Stimulated activated CD8-positive, alpha-beta memory T cell treated with anti-CD3 and anti-CD28 coated beads, Interleukin-15, amount 100 ng/mL, for 1 hour (primary cell): ENCODE results near the gene CEP41.

Experiments
- DNase-seq: peaks from one replicate; pipeline ENCODE4 v3.0.0-alpha.2; 2020; ENCODE audit warnings: low read depth

CEP41 gene, protein sequence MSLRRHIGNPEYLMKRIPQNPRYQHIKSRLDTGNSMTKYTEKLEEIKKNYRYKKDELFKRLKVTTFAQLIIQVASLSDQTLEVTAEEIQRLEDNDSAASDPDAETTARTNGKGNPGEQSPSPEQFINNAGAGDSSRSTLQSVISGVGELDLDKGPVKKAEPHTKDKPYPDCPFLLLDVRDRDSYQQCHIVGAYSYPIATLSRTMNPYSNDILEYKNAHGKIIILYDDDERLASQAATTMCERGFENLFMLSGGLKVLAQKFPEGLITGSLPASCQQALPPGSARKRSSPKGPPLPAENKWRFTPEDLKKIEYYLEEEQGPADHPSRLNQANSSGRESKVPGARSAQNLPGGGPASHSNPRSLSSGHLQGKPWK

DNA sequence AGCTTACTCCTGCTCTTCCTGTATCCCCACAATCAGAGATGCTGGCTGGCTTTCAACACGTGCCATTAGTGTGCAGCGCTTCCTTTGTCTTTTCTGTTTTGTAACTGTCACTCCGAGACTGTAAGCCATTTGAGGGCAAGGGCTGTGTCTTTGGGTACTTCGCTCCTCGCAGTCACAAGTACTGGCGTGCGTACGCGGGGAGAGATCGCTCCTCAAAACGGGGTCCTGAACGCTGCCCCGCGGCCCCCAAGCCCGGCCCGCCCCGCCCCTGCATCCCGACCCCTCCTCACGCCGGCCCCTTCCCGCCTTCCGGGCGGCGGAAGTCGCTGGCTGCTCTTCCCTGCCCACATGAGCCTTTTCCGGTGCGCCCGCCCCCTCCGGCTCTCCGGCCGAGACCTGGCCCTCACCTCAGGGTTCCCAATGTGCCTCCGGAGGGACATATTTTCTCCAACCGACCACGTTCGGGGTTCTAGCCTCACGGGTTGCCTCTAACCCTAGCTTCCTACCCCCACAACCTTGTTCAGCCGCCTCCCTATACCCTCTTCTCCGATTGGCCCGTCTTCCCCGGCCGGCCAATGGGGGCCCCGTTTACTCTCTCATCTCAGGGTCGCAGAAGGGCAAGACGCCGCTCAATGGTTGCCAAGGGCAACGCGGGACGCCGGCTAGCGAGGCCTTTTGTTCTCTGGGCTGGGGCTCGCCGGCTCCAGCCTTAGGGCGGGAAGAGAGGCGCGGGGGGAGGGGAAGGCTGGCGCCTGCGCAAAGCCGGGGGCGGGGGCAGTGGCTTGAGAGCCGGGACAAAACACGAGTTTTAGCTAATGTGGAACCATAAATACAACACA is at the start of gene CEP41:
Gene CEP41 (minus strand): TSS at position 490 of the 839 bp plus-strand sequence. CDS start 50 bp downstream, at position 440.
- DNase-seq = peak; percentile 79

DNA sequence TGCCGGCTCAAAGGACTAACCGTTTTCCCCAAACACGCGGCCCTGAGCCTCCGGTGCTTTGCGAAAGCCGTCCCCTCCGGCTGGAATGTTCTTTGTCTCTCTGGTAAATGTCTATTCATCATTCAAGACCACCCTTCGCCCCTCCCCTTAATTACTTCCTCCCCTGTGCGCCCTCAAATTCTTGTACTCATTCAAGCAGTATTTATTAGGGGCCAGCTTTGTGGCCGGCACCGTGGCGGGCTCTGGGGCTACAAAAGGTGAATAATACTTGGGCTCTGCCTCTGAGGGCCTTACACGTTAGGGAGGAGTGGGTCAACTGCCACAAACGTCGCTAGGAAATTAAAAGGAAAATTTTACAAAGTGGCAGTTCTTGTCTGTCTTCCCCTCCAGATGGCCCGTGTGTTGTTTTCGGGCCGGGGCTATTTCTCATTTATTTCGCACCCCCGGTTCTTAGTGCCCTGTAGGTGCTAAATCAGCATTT is 49.5 kb upstream of the CEP41 start:
- no peak for DNase-seq

DNA sequence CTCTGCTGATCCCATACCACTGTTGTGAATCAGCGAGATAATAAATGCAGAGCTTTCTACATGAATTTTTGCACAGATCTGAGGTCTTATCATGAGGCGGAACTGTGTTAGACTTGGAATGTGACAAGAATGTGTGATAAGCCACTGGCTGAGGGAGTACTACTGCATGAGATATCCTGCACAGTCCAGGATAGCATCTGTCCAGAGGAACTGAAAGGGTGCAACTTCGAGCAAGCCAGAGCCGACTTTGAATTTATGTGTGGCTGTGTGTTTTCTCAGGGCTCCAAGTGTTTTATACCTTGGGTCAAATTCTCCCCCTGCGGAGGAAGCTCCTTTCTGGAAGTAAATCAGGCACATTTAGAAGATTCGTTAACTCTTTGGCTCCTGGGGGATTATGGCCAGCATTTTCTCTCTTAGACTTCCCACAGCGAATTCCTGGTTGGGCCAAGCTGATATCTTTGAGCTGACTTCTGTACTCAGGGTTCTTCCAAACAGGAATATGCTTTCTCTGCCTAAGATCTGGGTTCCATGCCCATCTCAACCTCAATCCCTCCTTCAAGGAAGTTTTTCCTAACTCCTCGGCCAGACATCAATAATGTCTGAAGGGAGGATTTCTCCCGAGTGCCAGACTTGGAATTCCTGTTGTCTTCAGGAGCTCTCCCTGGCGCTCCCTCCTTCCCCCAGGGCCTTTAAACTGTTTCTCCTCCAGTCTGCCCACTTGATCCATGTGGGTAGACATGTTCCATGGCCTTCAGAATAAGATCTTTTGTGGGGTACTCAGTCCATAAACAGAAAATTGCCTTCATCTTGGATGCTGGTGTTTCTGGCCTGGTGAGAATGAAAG is 48.5 kb upstream of the CEP41 start:
- DNase-seq = no peak

DNA sequence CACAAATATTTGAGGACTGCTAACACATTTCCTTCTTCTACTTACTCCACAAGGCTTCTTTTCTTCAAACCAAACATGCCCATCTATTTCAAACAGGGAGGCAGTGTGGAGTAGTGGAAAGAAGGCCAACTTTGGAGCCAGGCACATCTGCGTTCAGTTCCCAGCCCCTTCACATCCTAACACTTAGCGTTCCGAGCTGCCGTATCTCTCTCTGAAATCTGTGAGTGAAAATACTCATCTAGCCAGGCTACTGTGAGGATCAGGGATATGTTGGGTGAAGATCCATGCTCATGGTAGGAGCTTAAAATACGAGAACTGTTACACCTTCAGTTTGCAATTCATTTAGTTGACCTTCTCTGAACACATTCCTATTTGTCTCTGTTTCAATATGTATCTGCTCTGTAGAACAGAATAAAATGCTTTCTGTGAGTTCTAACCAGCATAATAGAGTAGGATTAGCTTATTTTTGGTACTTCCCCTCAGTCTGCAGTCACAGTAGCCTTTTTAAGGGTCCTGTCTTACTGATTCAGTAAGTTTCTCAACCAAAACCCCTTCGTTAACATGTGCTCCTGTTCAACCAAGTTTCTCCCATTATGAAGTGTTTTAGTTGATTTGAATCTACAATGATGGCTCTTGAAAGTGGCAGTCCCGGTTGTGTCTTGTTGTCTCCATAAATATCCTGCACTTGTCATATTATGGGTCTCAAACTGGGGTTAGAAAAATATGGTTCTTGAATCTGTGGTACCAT is 47.8 kb upstream of the CEP41 start:
- no peak for DNase-seq

DNA sequence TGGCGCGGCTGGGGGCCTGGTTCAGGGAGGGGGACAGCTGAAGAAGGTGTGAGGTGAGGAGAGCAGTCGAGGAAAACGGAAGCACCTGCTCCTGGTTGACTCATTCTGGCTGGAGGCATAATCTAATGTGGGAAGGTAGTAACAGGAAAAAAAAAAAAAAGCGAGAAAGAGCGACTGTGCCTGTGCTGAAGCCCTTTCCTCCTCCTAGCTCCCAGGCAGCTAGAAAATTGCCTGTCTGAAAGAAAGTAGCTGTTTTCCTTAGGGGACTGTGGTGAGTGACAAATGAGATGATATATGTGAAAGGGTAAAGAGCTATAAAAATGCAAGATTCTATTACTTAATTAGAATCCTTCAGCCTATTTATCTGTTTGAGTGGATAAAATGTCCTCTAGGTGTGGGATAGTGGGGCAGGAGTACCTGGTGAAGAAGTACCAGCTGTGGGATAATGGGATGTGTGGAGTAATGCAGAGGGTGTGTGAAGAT is 46.2 kb upstream of the CEP41 start:
- DNase-seq = no peak

DNA sequence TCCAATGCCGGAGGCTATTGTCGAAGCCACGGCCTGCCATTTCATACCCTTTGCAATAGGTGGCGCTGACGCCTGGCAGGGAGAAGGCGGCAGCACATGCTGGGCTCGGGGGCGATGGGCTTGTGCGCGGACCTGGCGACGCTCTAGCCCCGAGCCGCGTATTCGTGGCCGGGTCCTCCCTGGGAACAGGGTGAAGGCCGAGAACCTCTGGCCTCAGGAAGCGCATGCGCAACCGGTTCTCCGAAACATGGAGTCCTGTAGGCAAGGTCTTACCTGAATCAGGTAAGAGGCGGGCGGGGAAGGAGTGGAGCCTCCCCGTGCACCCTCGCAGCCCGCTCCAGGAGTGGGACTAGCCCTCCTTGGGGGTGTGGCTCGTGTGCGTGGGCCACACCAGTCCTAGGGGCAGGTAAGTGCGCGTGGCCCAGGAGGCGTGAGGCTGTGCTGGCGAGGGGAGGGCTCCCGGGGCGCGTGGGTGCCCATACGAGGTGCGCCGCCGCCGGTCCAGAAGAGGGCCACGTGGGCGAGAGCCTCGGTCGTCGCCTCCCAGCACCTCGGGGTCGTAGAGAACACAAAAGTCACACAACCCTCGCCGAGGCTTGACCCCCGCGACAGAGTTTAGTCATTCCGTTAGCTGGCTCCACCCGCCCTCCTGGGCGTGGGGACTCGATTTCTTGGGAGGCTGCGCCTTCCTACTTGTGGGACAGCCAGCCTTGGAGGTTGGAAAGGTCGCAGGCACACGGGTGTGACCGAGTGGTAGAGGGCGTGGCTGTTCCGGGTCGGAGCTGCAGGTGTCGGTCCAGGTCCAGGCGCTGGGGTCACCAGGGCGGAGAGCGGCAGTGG is 45.5 kb upstream of the CEP41 start:
- no peak for DNase-seq

DNA sequence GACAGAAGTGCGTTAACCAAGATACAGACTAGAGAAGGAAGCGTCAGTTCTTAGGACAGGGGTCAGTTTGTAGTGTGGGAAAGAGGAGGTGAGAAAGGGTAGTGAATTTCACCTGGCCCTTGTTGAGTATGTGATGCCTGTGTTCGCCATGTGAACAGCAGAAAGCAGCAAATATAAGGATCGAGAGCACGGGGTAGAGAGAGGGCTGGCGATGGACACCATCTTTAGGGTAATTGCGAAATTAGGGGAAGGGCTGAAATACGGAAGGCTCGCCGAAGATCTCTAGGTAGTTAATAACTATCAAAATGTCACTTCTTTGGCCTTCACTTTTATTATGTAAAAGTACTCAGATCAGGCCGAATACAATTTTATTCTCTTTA is 44.9 kb upstream of the CEP41 start:
- DNase-seq = no peak

DNA sequence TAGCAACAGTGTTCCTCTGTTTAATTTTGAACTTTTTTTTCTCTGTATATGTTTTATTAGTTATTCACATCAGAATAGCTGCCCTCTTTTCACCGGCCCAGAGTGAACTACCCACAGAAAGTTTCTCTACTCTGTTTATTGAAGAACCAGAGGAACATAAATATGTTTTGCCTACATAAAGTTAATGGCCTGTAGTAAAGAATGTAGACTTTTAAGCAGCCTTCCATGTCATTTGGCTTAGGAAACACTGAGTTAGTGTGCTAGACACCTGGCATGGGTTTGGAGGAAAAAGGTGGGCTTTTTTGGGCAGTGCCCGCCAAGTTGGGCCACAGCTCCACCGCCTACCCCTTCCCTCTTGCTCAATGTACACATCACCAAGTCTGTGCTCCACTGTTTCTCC is 42.2 kb upstream of the CEP41 start:
- no peak for DNase-seq

DNA sequence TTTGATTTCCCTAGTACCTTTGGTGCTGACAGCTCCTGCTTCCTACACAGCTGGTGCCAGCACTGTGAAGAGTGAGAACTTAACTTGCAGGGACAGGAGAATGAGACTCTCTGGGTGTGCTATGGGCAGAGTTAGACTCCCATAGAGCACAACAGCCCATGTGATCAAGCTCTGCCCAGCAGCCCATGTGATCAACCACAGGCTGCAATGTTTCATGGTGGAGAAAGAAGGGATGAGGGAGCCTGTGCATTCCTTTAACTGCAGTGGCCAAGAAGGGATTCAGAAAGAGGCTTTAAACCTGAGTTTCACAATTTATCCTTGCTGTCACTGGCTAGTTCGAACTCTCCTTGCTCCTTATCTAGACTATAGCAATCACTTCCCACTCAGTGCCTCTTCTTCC is 41.1 kb upstream of the CEP41 start:
- DNase-seq = no peak

DNA sequence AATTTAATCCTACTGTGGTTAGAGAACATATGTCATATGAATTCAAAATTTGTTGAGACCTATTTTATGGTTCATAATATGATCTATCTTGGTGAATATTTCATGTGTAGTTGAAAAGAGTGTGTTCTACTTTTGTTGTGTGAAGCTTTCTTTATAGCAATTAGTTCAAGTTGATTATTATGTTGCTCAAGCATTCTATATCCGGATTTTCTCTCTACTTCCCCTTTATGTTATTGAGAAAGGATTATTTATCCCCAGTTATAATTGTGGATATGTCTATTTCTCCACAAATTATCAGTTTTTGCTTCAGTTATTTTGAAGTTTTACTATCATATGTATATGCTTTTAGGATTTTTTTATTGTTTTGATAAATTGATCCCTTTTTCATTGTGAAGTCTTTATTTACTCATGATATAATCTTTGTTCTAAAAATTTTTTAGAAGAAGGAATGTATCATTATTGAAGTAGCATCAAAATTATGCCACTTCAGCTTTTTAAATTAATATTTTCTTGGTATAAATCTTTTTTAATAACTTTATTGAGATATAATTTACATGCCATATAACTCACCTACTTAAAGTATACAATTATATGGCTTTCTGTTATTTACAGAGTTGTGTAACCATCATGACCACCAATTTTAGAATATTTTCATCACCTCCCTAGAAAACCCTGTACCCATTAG is 39.0 kb upstream of the CEP41 start:
- no peak for DNase-seq

DNA sequence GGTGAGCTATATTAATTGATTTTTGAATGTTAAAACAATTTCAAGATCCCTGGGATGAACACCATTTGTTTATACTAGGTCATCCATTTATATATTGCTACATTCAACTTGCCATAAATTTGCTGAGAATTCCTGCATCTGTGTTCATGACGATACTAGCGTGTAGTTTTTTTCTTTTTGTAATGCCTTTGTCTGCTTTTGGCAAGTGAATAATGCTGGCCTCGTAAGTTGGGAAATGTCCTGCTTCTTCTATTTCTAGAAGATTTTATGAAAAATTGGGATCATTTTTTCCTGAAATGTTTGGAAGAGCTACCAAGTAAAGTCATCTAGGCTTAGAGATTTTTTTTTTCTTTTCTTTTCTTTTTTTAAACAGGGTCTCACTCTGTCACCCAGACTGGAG is 38.2 kb upstream of the CEP41 start:
- no peak for DNase-seq

DNA sequence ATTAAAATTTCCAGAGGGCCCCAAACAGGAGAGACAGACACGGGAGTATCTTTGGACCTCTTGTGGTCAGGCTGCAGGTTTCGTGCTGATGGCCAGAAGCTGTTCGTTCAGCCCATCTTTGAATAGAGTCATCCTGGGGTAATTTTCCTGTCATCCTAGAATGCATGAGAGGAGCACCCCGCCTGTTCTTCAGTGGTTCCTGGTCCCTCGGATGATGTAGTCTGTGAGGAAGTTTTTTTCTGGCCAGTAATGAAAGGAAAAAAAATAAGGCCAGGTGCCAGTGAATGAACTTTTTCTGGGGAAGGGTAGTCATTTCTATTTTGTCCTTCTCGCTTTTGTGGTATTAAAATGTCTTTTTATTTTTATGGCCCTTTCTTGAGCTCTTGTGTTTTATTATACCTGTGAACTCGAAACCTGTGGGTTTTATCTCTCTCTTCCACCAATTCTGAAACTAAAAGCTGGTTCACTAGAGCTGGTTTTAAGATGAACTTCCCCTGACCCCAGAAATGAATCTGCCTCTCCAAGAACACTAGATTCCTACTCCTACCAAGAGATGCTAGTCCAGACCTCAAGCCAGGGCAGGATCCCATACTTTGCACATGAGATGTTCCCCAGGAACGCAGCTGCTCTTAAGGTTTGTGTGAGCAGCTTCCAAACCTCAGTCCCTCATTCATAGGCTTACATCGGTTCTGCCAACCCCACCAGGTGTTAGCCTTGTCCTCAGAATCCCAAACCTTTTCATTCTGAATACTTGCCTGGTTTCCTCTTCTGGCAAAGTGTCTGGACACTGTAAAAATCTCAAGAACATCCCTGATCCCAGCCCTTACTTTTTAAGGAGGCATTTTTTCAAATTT is 35.7 kb upstream of the CEP41 start:
- no peak for DNase-seq

DNA sequence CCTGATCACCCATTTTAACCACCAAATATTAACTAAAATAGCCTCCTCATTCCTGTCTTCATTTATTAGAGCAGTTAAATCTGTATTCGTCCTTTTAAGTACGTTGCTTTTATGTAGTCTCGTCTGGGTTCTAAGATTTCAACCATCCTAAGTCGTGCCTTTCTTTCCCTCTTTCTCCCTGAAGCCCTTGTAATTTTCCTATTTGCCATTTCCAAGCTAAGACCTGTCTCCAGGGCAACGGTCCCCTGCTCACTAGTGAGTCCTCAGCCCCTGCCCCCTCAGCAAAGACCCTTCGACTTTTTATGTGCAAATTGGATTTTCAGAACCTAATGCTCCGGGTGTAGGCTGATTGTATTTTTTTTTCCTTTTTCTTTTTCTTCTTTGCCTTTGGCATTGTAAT is 35.0 kb upstream of the CEP41 start:
- no peak for DNase-seq

DNA sequence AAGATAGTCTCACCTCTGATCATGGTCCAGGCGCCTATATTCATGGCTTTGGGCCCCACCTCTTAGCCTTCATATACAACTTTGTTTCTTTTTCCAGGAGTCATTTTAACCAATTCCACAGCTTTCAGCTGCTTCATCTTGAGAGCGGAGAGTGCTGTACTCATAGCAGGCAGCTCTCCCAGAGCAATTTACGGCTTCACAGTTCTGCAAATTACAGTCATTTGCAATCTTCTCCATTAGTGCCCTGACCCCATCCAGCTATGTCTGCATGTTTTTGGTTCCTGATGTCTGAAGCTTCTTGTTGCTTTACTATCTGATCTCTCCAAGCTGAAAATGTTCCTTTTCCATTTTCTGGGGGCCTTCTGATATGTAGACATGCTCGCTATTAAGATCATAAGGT is 33.1 kb upstream of the CEP41 start:
- DNase-seq = no peak

DNA sequence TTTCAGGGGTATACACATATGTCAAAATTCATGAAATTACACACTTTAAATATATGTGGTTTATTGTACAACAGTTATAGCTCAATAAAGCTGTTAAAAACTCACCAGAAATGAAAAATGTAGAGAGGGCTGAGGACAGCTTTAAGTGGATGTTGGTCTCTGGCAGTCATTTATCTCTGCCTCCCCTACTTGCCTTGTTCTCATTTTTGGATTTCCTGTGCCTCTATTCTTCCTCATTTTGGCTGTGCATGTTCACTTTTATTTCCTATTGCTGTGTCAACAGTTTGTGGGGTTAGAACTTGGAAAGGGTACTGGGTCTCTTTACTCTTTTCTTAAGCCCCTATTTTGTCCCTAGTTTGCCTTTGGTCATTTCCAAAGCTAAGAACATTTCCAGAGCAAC is 32.5 kb upstream of the CEP41 start:
- no peak for DNase-seq

DNA sequence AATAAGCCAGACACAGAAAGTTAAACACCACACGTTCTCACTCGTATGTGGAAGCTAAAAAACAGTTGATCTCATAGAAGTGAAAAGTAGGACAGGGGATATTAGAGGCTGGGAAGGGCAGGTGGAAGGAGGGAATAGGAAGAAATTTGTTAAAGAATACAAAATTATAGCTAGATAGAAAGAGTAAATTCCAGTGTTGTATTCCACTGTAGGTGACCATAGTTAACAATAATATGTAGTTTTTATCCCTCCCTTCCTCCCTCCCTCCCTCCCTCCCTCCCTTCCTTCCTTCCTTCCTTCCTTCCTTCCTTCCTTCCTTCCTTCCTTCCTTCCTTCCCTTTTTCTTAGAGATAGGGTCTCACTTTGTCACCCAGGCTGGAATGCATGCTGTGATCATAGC is 31.2 kb upstream of the CEP41 start:
- DNase-seq = no peak

DNA sequence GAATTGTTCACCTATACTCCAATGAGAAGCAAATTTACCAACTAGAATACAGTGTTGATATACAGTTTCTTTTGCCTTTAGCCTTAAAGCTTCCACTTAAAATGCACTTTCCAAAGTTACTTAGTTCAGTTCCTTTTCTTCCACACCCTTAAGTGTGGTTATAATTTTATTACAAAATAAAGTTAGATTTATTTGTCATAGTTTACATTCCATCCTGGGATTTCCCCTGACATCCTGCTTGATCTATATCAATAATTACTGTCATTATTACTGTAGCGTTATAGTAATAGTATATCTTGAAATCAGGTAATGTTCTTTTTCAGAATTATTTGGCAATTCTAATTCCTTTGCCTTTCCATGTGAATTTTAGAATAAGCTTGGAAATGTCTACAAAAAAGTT is 27.8 kb upstream of the CEP41 start:
- DNase-seq = no peak

DNA sequence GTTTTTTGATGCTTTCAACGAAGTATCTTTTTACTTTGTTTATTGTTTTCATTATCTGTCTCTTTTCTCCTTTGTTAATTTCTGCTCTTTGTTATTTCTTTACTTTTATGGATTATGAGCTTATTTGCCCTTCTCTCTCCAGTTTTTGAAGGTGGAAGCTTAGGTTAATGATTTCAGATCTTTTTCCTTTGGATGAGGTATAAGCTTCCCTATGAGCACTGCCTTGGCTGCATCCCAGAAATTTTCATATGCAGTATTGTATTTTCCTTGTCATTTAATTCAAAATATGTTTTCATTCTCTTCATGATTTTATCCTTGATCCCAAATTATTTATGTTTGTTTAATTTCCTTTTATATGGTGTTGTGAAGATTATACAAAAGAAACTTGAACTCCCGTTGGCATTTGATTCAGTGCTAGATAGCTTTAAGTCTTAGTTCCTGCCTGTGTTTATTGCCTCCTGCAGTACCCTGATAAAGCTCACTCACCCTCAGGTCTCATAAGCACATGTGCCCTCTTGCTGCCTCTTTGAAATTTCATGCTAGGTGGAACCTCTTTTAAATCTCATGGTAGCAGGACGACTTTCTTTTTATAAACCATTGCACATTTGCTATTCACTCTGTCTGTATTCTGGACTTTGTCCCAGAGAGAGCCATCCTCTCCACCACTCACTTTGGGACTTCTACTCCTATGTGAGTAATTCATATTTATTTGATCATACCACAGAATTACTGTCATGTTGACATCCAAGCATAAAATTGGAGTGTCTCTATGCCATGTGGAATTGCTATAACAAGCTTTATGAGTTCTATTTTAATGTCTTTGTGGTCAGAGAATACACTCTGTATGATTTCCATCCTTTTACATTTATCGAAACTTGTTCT is 23.0 kb upstream of the CEP41 start:
- no peak for DNase-seq
